Lower leg skin (tissue), 4 donors: Measurements from ENCODE around the gene STARD8. TPM values are rescaled to one million over a fixed set of nuclear protein-coding genes. Genes with fewer than 3 reads are reported as not detected.

ENCODE experiments used
- DNase-seq, 2 donors: peaks; one replicate each; pipeline ENCODE4 v3.0.0-alpha.2; 2019; ENCODE audit warnings: low spot score in 2 of 2
- H3K4me3 ChIP-seq: fragments of 200-600 bp; sonication (generic); 2 replicates; pipeline ENCODE4 v1.5.1; 2017; ENCODE audit warnings: mild to moderate bottlenecking, low read depth; ENCODE audit not compliant: poor library complexity, severe bottlenecking
- POLR2A ChIP-seq, 2 donors: fragments of 450-650 bp; IDR thresholded peaks; one replicate each; pipeline ENCODE4 v1.6.1; 2016 to 2017; ENCODE audit warnings: antibody characterized with exemption in 2 of 2, mild to moderate bottlenecking in 1 of 2, moderate library complexity in 1 of 2
- WGBS, 2 donors: methylation state at CpG; one replicate each; pipeline ENCODE4 v1.1.5; 2018; 5-methylcytosine and 5-hydroxymethylcytosine counted together
- intact Hi-C: fragments of 100-400 bp; cut with DNase I; formaldehyde crosslinking; loops from one replicate; pipeline ENCODE4 v1.15.0; 2023; ENCODE audit warnings: low total_unique reads
- total RNA-seq, 4 donors: library from RNA; depleted of rRNA; stranded (reverse); fragments of >200 nt; gene quantifications; one replicate each; pipeline ENCODE4 v1.1.0, GENCODE V29; 2016
- TF ChIP-seq, protein P1 (sequence below), 3 donors: fragments of 450-650 bp; IDR thresholded peaks; one replicate each; pipeline ENCODE4 v1.5.1; 2016; ENCODE audit warnings: antibody characterized with exemption in 3 of 3, mild to moderate bottlenecking in 3 of 3, moderate library complexity in 2 of 3

The STARD8 gene
- total RNA-seq, 4 donors from 2014 or later: 1.4 to 6.0 (median 2.5) TPM

DNA sequence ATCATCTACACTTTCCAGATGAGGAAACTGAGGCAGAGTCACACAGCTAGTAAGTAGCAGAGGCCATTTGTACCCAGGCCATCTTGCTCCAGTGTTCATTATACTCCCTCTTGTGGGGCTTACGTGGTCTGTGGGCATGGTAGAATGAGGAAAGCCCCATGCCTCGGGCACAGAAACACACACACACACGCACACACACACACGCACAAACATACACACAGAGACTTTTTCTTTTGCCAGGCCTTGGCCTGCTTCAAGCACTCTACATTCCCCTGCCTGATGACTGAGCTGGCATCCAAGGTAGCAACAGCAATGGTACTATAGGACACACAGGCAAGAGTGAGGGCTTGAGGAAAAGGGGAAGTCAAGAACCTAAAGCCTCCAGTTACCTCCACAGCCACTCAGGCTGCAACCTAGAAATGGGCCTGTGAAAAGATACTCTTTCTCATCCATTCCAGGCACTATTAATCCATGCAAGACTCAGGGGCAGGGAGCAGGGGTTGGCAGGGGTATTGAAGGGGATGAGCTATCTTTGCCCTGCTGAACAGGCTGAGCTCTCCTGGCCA, 43.6 kb downstream of the STARD8 start:
- DNase-seq: no peak
- 81 to 88% methylated on average over 4 of the region's 4 CpGs for WGBS, 2 donors
- no peak overlapping the region for H3K4me3 ChIP-seq
- no peak for TF ChIP-seq POLR2A (IDR thresholded peaks at IDR 0.05)
- TF ChIP-seq, protein P1, sequence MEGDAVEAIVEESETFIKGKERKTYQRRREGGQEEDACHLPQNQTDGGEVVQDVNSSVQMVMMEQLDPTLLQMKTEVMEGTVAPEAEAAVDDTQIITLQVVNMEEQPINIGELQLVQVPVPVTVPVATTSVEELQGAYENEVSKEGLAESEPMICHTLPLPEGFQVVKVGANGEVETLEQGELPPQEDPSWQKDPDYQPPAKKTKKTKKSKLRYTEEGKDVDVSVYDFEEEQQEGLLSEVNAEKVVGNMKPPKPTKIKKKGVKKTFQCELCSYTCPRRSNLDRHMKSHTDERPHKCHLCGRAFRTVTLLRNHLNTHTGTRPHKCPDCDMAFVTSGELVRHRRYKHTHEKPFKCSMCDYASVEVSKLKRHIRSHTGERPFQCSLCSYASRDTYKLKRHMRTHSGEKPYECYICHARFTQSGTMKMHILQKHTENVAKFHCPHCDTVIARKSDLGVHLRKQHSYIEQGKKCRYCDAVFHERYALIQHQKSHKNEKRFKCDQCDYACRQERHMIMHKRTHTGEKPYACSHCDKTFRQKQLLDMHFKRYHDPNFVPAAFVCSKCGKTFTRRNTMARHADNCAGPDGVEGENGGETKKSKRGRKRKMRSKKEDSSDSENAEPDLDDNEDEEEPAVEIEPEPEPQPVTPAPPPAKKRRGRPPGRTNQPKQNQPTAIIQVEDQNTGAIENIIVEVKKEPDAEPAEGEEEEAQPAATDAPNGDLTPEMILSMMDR (IDR thresholded peaks at IDR 0.05): no peak
- intact Hi-C loops: no loop called here

DNA sequence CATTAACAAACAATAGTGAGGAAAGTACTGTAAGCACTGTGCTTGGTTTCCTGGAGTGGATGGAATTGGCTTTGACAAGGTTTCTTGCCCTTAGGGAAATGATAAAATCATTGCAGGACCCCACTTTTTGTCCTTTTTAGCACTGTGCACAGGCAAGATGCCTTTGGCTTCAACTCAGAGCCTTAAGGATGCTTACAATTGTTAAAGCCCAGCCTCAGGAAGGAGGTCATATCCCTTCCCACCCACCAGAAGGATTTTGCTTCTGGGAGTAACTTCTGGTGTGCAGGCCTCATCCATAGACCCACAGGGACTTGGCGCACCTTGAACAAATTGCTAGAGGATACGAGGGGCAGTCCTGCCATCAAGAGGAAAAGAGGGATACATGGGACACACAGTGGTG, 44.5 kb downstream of the STARD8 start:
- intact Hi-C loops: no loop called here
- H3K4me3 ChIP-seq: no peak overlapping the region
- 83 to 95% methylated on average over 2 of the region's 2 CpGs for WGBS, 2 donors
- no peak for DNase-seq
- no peak for TF ChIP-seq POLR2A (IDR thresholded peaks at IDR 0.05)
- TF ChIP-seq, protein P1 (IDR thresholded peaks at IDR 0.05): no peak

GRCh38 chrX:68692651-68693050, 45.2 kb downstream of the STARD8 start:
- intact Hi-C loops: no loop called here
- no peak for DNase-seq
- TF ChIP-seq, protein P1 (IDR thresholded peaks at IDR 0.05): no peak
- no peak for TF ChIP-seq POLR2A (IDR thresholded peaks at IDR 0.05)
- no peak overlapping the region for H3K4me3 ChIP-seq
- WGBS, 2 donors: 92 to 93% methylated on average over 1 of the region's 1 CpG

DNA sequence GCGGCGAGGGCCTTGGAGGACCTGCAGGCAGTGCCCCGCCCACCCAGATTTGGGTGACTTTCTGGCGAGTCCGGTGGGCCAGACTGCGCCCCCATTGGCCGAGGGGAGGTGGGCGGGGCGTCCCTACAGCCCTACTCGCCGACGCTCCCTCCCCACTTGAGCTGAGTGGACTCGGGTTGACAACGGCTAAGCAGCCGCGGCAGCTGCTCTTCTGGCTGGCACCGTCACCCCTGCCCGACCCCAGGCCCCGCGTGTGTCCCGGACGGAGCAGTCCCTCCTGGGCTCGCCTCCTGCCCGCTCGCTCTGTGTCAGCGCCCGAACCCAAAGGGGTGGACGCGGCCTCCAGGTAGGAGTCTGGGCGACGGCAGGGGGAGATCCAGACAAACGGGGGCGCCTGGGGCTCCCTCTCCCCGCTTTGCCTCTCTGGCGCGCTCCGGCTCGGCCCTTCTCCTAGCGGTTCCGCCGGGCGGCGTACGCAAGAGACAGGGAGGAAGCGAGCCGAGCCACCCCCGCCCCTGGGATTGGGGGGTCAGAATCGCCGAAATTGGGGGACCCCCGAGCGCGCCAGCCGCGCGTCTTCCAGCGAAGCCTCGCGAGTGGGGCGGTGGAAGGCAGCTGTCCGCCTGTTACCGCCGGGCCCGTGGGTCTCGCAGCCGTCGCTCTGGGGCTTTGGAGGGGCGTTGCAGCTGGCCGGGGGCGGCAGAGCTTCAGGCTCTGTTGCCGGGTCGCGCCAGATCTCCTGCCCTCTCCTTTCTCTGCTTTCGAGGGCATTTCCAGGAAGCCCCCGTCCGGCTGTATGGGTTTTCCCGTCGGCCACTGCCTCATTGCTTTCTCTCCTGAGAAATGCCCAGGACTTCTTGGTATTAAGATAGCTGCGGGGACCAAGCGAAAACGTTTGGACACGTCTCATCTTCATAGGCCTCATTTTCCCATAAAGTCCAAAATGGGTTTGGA, 46.3 kb downstream of the STARD8 start:
- 1 to 58% methylated on average over 28 to 41 of the region's 81 CpGs for WGBS, 2 donors
- H3K4me3 ChIP-seq: peak overlapping the region; percentile 23
- TF ChIP-seq, protein P1 (IDR thresholded peaks at IDR 0.05): no peak
- no peak for TF ChIP-seq POLR2A (IDR thresholded peaks at IDR 0.05)
- DNase-seq: peak; percentile 49 to 92
- intact Hi-C loops: no loop called here

- intact Hi-C loops: no loop called here
- no peak overlapping the region for H3K4me3 ChIP-seq
- 48 to 58% methylated on average over 14 to 17 of the region's 17 CpGs for WGBS, 2 donors
- TF ChIP-seq POLR2A (IDR thresholded peaks at IDR 0.05): no peak
- TF ChIP-seq, protein P1 (IDR thresholded peaks at IDR 0.05): no peak
- DNase-seq: no peak
Observed at GRCh38 chrX:68694435-68695205, 47.2 kb downstream of the STARD8 start.
